ENCODE data around the gene PNLIPRP2.

DNA sequence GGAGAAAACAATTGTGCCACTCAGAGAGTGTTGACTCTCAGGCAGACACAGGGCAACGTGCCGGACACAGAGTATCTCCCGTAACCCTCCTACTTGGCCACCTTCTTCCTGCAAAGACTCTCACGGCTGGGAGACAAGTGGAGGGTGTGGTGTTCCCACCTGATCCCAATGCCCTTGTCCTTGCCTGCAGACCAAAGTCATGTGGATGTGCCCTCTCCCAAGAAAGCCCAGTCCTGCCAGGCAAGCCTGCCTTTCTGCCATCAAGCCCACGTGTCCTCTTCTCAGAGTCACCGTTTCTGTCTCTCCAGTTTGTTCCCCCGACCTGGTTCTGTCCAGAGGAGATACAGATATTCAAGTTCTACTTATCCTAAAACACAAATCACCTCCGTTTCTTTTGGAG lies 723 bp downstream of the PNLIPRP2 start:
- TF ChIP-seq, protein P1, sequence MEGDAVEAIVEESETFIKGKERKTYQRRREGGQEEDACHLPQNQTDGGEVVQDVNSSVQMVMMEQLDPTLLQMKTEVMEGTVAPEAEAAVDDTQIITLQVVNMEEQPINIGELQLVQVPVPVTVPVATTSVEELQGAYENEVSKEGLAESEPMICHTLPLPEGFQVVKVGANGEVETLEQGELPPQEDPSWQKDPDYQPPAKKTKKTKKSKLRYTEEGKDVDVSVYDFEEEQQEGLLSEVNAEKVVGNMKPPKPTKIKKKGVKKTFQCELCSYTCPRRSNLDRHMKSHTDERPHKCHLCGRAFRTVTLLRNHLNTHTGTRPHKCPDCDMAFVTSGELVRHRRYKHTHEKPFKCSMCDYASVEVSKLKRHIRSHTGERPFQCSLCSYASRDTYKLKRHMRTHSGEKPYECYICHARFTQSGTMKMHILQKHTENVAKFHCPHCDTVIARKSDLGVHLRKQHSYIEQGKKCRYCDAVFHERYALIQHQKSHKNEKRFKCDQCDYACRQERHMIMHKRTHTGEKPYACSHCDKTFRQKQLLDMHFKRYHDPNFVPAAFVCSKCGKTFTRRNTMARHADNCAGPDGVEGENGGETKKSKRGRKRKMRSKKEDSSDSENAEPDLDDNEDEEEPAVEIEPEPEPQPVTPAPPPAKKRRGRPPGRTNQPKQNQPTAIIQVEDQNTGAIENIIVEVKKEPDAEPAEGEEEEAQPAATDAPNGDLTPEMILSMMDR (IDR thresholded peaks at IDR 0.05), result no peak
- TF ChIP-seq SP1 (CRISPR knock-in tag; conservative IDR thresholded peaks at IDR 0.05), result no peak
- TF ChIP-seq ATF6 (CRISPR knock-in tag; IDR thresholded peaks at IDR 0.05), result no peak
- no peak for TF ChIP-seq ESRRA (CRISPR knock-in tag; IDR thresholded peaks at IDR 0.05; ENCODE audit: borderline replicate concordance)
- no peak for TF ChIP-seq ATF1 (CRISPR knock-in tag; IDR thresholded peaks at IDR 0.05)
- TF ChIP-seq ZNF317 (CRISPR knock-in tag; IDR thresholded peaks at IDR 0.05; ENCODE audit: borderline replicate concordance, low read depth), result no peak
- no peak for TF ChIP-seq NR1H2 (CRISPR knock-in tag; IDR thresholded peaks at IDR 0.05)
- TF ChIP-seq, protein P2, sequence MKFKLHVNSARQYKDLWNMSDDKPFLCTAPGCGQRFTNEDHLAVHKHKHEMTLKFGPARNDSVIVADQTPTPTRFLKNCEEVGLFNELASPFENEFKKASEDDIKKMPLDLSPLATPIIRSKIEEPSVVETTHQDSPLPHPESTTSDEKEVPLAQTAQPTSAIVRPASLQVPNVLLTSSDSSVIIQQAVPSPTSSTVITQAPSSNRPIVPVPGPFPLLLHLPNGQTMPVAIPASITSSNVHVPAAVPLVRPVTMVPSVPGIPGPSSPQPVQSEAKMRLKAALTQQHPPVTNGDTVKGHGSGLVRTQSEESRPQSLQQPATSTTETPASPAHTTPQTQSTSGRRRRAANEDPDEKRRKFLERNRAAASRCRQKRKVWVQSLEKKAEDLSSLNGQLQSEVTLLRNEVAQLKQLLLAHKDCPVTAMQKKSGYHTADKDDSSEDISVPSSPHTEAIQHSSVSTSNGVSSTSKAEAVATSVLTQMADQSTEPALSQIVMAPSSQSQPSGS (CRISPR knock-in tag; IDR thresholded peaks at IDR 0.05; ENCODE audit: borderline replicate concordance, low read depth), result no peak
- no peak for TF ChIP-seq MLX (CRISPR knock-in tag; IDR thresholded peaks at IDR 0.05)
- TF ChIP-seq, protein P3, sequence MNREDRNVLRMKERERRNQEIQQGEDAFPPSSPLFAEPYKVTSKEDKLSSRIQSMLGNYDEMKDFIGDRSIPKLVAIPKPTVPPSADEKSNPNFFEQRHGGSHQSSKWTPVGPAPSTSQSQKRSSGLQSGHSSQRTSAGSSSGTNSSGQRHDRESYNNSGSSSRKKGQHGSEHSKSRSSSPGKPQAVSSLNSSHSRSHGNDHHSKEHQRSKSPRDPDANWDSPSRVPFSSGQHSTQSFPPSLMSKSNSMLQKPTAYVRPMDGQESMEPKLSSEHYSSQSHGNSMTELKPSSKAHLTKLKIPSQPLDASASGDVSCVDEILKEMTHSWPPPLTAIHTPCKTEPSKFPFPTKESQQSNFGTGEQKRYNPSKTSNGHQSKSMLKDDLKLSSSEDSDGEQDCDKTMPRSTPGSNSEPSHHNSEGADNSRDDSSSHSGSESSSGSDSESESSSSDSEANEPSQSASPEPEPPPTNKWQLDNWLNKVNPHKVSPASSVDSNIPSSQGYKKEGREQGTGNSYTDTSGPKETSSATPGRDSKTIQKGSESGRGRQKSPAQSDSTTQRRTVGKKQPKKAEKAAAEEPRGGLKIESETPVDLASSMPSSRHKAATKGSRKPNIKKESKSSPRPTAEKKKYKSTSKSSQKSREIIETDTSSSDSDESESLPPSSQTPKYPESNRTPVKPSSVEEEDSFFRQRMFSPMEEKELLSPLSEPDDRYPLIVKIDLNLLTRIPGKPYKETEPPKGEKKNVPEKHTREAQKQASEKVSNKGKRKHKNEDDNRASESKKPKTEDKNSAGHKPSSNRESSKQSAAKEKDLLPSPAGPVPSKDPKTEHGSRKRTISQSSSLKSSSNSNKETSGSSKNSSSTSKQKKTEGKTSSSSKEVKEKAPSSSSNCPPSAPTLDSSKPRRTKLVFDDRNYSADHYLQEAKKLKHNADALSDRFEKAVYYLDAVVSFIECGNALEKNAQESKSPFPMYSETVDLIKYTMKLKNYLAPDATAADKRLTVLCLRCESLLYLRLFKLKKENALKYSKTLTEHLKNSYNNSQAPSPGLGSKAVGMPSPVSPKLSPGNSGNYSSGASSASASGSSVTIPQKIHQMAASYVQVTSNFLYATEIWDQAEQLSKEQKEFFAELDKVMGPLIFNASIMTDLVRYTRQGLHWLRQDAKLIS (CRISPR knock-in tag; IDR thresholded peaks at IDR 0.05; ENCODE audit: borderline replicate concordance), result no peak
- no peak for TF ChIP-seq MAX (CRISPR knock-in tag; IDR thresholded peaks at IDR 0.05)
- TF ChIP-seq, protein P4, sequence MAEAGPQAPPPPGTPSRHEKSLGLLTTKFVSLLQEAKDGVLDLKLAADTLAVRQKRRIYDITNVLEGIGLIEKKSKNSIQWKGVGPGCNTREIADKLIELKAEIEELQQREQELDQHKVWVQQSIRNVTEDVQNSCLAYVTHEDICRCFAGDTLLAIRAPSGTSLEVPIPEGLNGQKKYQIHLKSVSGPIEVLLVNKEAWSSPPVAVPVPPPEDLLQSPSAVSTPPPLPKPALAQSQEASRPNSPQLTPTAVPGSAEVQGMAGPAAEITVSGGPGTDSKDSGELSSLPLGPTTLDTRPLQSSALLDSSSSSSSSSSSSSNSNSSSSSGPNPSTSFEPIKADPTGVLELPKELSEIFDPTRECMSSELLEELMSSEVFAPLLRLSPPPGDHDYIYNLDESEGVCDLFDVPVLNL (CRISPR knock-in tag; IDR thresholded peaks at IDR 0.05; ENCODE audit: borderline replicate concordance, low read depth), result no peak
- TF ChIP-seq, protein P5, sequence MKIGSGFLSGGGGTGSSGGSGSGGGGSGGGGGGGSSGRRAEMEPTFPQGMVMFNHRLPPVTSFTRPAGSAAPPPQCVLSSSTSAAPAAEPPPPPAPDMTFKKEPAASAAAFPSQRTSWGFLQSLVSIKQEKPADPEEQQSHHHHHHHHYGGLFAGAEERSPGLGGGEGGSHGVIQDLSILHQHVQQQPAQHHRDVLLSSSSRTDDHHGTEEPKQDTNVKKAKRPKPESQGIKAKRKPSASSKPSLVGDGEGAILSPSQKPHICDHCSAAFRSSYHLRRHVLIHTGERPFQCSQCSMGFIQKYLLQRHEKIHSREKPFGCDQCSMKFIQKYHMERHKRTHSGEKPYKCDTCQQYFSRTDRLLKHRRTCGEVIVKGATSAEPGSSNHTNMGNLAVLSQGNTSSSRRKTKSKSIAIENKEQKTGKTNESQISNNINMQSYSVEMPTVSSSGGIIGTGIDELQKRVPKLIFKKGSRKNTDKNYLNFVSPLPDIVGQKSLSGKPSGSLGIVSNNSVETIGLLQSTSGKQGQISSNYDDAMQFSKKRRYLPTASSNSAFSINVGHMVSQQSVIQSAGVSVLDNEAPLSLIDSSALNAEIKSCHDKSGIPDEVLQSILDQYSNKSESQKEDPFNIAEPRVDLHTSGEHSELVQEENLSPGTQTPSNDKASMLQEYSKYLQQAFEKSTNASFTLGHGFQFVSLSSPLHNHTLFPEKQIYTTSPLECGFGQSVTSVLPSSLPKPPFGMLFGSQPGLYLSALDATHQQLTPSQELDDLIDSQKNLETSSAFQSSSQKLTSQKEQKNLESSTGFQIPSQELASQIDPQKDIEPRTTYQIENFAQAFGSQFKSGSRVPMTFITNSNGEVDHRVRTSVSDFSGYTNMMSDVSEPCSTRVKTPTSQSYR (CRISPR knock-in tag; IDR thresholded peaks at IDR 0.05), result no peak
- no peak for TF ChIP-seq ZNF263 (CRISPR knock-in tag; IDR thresholded peaks at IDR 0.05; ENCODE audit: low read depth)
